Fibroblast of pulmonary artery (primary cell): ENCODE data around the gene GKN1.
A peak's percentile ranks its signal among the peaks of the same experiment; 100 is the strongest.

Experiments
- DNase-seq: peaks from one replicate; pipeline ENCODE4 v3.0.0-alpha.2; 2010; ENCODE audit warnings: low read depth
- H3K4me3 ChIP-seq: replicated peaks from 2 replicates; pipeline ENCODE4 v1.5.1; 2011; ENCODE audit warnings: low read depth, mild to moderate bottlenecking, control low read depth, low read length, moderate library complexity
- CTCF ChIP-seq: IDR thresholded peaks from 2 replicates; pipeline ENCODE4 v1.5.1; 2011; ENCODE audit warnings: mild to moderate bottlenecking, control low read depth, low read length, inconsistent platforms; ENCODE audit errors: missing control alignments

The GKN1 gene

GRCh38 chr2:68935471-68935870, 39.0 kb upstream of the GKN1 start:
- no peak for TF ChIP-seq CTCF
- no peak overlapping the region for H3K4me3 ChIP-seq
- DNase-seq: no peak

DNA sequence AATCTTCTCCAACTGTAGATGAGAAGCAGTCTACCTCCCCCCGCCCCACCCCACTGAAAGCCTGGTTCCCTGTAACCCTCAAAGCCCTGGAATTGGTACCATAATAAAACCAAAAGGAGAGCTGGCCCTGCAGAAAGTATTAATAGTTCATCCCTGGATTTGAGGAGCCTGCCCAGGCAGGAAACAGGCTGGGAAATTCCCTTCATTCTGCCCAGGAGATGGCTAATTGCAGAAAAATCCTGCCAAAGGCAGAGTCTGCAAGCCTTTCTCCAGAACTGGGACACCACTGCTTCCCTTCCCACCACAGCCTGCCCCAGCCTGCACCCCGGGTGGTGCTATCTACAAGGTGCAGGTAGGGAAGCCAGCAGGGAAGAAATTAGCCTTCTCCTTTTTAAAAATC, 38.0 kb upstream of the GKN1 start:
- TF ChIP-seq CTCF: no peak
- H3K4me3 ChIP-seq: no peak overlapping the region
- DNase-seq: peak; percentile 60

DNA sequence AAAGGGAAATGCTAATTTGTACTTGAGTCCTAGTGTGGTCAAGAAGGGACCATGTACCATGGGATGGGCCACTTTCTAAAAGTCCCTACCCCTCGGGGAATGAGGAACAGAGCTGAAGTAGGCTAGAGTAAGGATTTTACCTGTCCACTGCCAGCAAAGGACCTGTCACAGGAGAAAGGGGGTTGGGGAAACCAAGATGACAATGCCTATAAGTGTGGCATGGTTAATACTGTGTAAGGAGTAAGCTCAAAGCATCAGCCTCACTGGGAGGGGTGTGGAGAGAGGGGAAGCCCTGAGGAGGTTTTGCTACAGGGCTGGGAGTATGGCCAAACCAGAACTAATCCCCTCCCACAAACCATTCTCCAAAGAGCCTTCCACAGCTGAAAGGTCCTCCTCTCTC, 37.5 kb upstream of the GKN1 start:
- TF ChIP-seq CTCF: no peak
- DNase-seq: peak; percentile 22
- no peak overlapping the region for H3K4me3 ChIP-seq

DNA sequence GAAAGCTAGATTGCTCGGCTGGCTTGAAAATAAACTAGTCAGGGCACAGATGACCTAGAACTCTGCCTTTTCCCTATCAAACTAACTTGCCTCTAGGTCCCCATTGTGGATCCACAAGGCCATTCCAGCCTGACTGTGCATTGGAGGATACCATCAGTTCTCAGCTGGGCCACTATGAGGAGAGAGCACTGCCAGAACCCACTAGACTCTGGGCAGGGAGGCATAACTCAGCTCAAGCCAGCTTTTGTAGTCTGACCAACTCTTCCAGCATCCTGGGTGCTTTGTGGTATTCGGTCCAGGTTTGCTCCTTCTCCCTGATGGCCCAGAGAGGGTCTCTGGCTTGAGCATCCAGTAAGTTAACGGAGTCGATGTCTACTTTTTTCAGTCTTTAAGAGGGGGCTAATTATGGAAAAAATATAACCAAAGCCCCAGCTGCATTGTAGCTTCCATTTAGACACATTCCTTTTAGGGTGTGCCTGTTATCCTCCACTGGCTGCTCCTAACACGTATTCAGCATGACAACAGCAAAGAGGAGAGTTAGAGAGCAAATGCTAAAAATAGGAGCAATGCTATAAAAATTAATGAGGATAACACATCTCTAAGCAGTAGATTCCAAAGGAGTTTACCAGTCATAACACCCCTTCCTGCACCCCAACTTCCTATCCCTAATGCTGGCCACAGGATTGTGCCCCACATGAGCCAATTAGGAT, 36.9 kb upstream of the GKN1 start:
- no peak for TF ChIP-seq CTCF
- no peak for DNase-seq
- H3K4me3 ChIP-seq: no peak overlapping the region

DNA sequence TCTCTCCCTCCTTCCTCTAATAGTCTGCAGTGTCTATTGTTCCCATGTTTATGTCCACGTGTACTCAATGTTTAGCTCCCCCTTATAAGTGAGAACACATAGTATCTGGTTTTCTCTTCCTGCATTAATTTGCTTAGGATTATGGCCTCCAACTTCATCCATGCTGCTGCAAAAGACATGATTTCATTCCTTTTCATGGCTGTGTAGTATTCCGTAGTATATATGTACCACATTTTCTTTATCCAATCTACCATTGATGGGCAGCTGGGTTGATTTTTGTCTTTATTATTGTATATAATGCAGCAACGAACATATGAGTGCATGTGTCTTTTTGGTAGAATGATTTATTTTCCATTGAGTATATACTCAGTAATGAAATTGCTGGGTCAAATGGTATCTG, 35.5 kb upstream of the GKN1 start:
- no peak overlapping the region for H3K4me3 ChIP-seq
- no peak for TF ChIP-seq CTCF
- DNase-seq: no peak

GRCh38 chr2:68939962-68940361, 34.5 kb upstream of the GKN1 start:
- TF ChIP-seq CTCF: no peak
- H3K4me3 ChIP-seq: no peak overlapping the region
- no peak for DNase-seq

DNA sequence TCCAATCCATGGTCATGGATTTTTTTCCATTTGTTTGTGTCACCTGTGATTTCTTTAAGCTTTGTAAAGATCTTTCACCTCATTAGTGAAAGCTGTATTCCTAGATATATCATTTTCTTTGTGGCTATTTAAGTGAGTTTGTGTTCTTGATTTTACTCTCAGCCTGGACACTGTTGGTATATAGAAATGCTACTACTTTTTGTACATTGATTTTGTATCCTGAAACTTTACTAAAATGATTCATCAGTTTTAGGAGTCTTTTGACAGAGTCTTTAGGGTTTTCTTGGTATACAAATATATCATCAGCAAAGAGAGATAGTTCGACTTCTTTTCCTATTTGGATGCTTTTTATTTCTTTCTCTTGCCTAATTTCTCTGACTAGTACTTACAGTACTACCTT, 34.1 kb upstream of the GKN1 start:
- TF ChIP-seq CTCF: no peak
- DNase-seq: no peak
- no peak overlapping the region for H3K4me3 ChIP-seq
